Measurements from ENCODE around the gene MKLN1. TPM values are rescaled to one million over a fixed set of nuclear protein-coding genes. Genes with fewer than 3 reads are reported as not detected.
"Not testable (repeated sequence)": the region's sequence is repeated elsewhere in the genome, so short reads cannot be mapped to it uniquely, and the experiment has no call there.

MKLN1 gene
- total RNA-seq, 2 donors from 2014 or later, result 48.9 to 54.2 TPM

- H3K9me3 Mint-ChIP-seq, result peaks cover 8 to 20% of the 10 kb centered on the region in 2 donors
- DNase-seq (ENCODE audit: low spot score in 2 of 2), result no peak
- H3K27ac Mint-ChIP-seq, result no peak overlapping the region
- H3K36me3 Mint-ChIP-seq, result peaks cover 9 to 23% of the 10 kb centered on the region in 2 donors
- ATAC-seq, result no peak
Measured at GRCh38 chr7:131302876-131303707, 24.6 kb upstream of the MKLN1 start.

GRCh38 chr7:131305152-131305551, 22.5 kb upstream of the MKLN1 start:
- H3K9me3 Mint-ChIP-seq, result peaks cover 8 to 21% of the 10 kb centered on the region in 2 donors
- no peak for DNase-seq (ENCODE audit: low spot score in 2 of 2)
- ATAC-seq, result no peak
- H3K27ac Mint-ChIP-seq, result no peak overlapping the region
- H3K36me3 Mint-ChIP-seq, result peaks cover 10 to 29% of the 10 kb centered on the region in 2 donors

GRCh38 chr7:131306041-131306440, 21.6 kb upstream of the MKLN1 start:
- Mint-ChIP-seq H3K9me3 (peaks cover 8 to 21% of the 10 kb centered on the region in 2 donors), H3K27ac (peak overlapping the region in 1 of 2 donors; percentile 4), H3K36me3 (peaks cover 13 to 37% of the 10 kb centered on the region in 2 donors)
- peak in 1 of 2 donors; percentile 64 for ATAC-seq
- not testable (repeated sequence) for DNase-seq (ENCODE audit: low spot score in 2 of 2)

- ATAC-seq (no peak), DNase-seq (ENCODE audit: low spot score in 2 of 2) (no peak)
- Mint-ChIP-seq H3K36me3 (peaks cover 13 to 37% of the 10 kb centered on the region in 2 donors), H3K27ac (no peak overlapping the region), H3K9me3 (peaks cover 8 to 21% of the 10 kb centered on the region in 2 donors)
Measured at GRCh38 chr7:131306777-131307176, 20.9 kb upstream of the MKLN1 start.

GRCh38 chr7:131307627-131308026, 20.0 kb upstream of the MKLN1 start:
- H3K27ac Mint-ChIP-seq, result no peak overlapping the region
- ATAC-seq (no peak), DNase-seq (ENCODE audit: low spot score in 2 of 2) (no peak)
- peaks cover 17 to 41% of the 10 kb centered on the region in 2 donors for H3K36me3 Mint-ChIP-seq
- H3K9me3 Mint-ChIP-seq, result peaks cover 8 to 25% of the 10 kb centered on the region in 2 donors

- peaks cover 0 to 10% of the 10 kb centered on the region in 2 donors for H3K9me3 Mint-ChIP-seq
- DNase-seq (ENCODE audit: low spot score in 2 of 2), result no peak
- H3K36me3 Mint-ChIP-seq, result peaks cover 21 to 34% of the 10 kb centered on the region in 2 donors
- no peak for ATAC-seq
- H3K27ac Mint-ChIP-seq, result no peak overlapping the region
Measured at GRCh38 chr7:131312838-131313237, 14.8 kb upstream of the MKLN1 start.

- no peaks in the 10 kb centered on the region for H3K9me3 Mint-ChIP-seq
- no peak overlapping the region for H3K27ac Mint-ChIP-seq
- H3K36me3 Mint-ChIP-seq, result peaks cover 10 to 18% of the 10 kb centered on the region in 2 donors
- DNase-seq (ENCODE audit: low spot score in 2 of 2) (no peak), ATAC-seq (no peak)
Measured at GRCh38 chr7:131320603-131321002, 7.1 kb upstream of the MKLN1 start.

GRCh38 chr7:131321656-131322055, 6.0 kb upstream of the MKLN1 start:
- ATAC-seq (no peak), DNase-seq (ENCODE audit: low spot score in 2 of 2) (no peak)
- no peak overlapping the region for H3K27ac Mint-ChIP-seq
- H3K9me3 Mint-ChIP-seq, result no peaks in the 10 kb centered on the region
- peaks cover 4 to 11% of the 10 kb centered on the region in 2 donors for H3K36me3 Mint-ChIP-seq

- H3K9me3 Mint-ChIP-seq, result no peaks in the 10 kb centered on the region
- no peak for ATAC-seq
- H3K27ac Mint-ChIP-seq, result no peak overlapping the region
- no peak for DNase-seq (ENCODE audit: low spot score in 2 of 2)
- H3K36me3 Mint-ChIP-seq, result peaks cover 2 to 7% of the 10 kb centered on the region in 2 donors
Measured at GRCh38 chr7:131322061-131322460, 5.6 kb upstream of the MKLN1 start.

- no peaks in the 10 kb centered on the region for H3K9me3 Mint-ChIP-seq
- H3K36me3 Mint-ChIP-seq, result peaks cover 9 to 10% of the 10 kb centered on the region in 2 donors
- ATAC-seq, result no peak
- no peak overlapping the region for H3K27ac Mint-ChIP-seq
- DNase-seq (ENCODE audit: low spot score in 2 of 2), result no peak
Measured at GRCh38 chr7:131322861-131323260, 4.8 kb upstream of the MKLN1 start.

- ATAC-seq (peak; percentile 49 to 75), DNase-seq (ENCODE audit: low spot score in 2 of 2) (peak in 1 of 2 donors; percentile 15)
- peak overlapping the region; percentile 94 to 98 for H3K27ac Mint-ChIP-seq
- peaks cover 18 to 20% of the 10 kb centered on the region in 2 donors for H3K36me3 Mint-ChIP-seq
- H3K9me3 Mint-ChIP-seq, result no peaks in the 10 kb centered on the region
Measured at GRCh38 chr7:131325179-131325840, 2.4 kb upstream of the MKLN1 start.

- no peak for ATAC-seq
- Mint-ChIP-seq H3K9me3 (no peaks in the 10 kb centered on the region), H3K36me3 (peaks cover 14 to 20% of the 10 kb centered on the region in 2 donors), H3K27ac (peak overlapping the region in 1 of 2 donors; percentile 98)
- DNase-seq (ENCODE audit: low spot score in 2 of 2), result no peak
Measured at GRCh38 chr7:131326576-131326975, 1.1 kb upstream of the MKLN1 start.

- peak overlapping the region; percentile 98 to 99 for H3K27ac Mint-ChIP-seq
Measured at GRCh38 chr7:131327049-131327625, 539 bp upstream of the MKLN1 start.

GRCh38 chr7:131328377-131329175, 900 bp downstream of the MKLN1 start:
- peaks cover 17 to 20% of the 10 kb centered on the region in 2 donors for H3K36me3 Mint-ChIP-seq
- no peaks in the 10 kb centered on the region for H3K9me3 Mint-ChIP-seq
- H3K27ac Mint-ChIP-seq, result peak overlapping the region; percentile 98 to 99
- no peak for DNase-seq (ENCODE audit: low spot score in 2 of 2)
- no peak for ATAC-seq

More at GRCh38 chr7:131327049-131327625, 539 bp upstream of the MKLN1 start:
- ATAC-seq (peak; percentile 17 to 57), DNase-seq (ENCODE audit: low spot score in 2 of 2) (peak in 1 of 2 donors; percentile 60)
- Mint-ChIP-seq H3K9me3 (no peaks in the 10 kb centered on the region), H3K36me3 (peaks cover 14 to 20% of the 10 kb centered on the region in 2 donors)

GRCh38 chr7:131329176-131329570, 1.5 kb downstream of the MKLN1 start:
- H3K9me3 Mint-ChIP-seq, result peaks cover 0 to 5% of the 10 kb centered on the region in 2 donors
- peak overlapping the region; percentile 98 to 99 for H3K27ac Mint-ChIP-seq
- no peak for DNase-seq (ENCODE audit: low spot score in 2 of 2)
- H3K36me3 Mint-ChIP-seq, result peaks cover 20 to 23% of the 10 kb centered on the region in 2 donors
- ATAC-seq, result no peak

GRCh38 chr7:131330299-131330698, 2.6 kb downstream of the MKLN1 start:
- Mint-ChIP-seq H3K9me3 (peaks cover 0 to 12% of the 10 kb centered on the region in 2 donors), H3K36me3 (peaks cover 20 to 32% of the 10 kb centered on the region in 2 donors), H3K27ac (no peak overlapping the region)
- ATAC-seq, result no peak
- DNase-seq (ENCODE audit: low spot score in 2 of 2), result no peak

All from activated naive CD4-positive, alpha-beta T cell treated with anti-CD3 and anti-CD28 coated beads, Interleukin-2, amount 50 U/mL, for 72 hours (primary cell).